H1 (cell line): ENCODE measurements around the gene MRFAP1. TPM values are rescaled to one million over a fixed set of nuclear protein-coding genes. Genes with fewer than 3 reads are reported as not detected.

Experiments
- CTCF ChIA-PET: fragments of 300-600 bp; sonication (Branson Sonifier 250); formaldehyde crosslinking; loops from one replicate; lab custom pipeline; 2021; ENCODE audit not compliant: partially characterized antibody; lab: Charles Lee
- POLR2A ChIA-PET: fragments of 300-600 bp; sonication (Branson Sonifier 250); formaldehyde crosslinking; loops from one replicate; lab custom pipeline; 2021; ENCODE audit warnings: inconsistent platforms; ENCODE audit not compliant: partially characterized antibody; lab: Charles Lee
- DNase-seq, 2 experiments: peaks; one replicate each; pipeline versions ENCODE4 v3.0.0 to v3.0.0-alpha.2; 2010 to 2022; ENCODE audit warnings: low spot score in 2 of 2, low read depth in 1 of 2, mixed read lengths in 1 of 2
- FAIRE-seq: peaks from 2 replicates; lab custom pipeline; 2011; peaks lifted over from hg19 to GRCh38; lab: Jason Lieb, UNC
- H2AFZ ChIP-seq: 2 replicates; pipeline ENCODE4 v1.8.1; 2012; ENCODE audit warnings: low read length, inconsistent platforms
- H2AK5ac ChIP-seq: 2 replicates; pipeline ENCODE4 v1.6.1; 2013; ENCODE audit warnings: low read depth, low read length
- H2BK120ac ChIP-seq: replicated peaks from 2 replicates; pipeline ENCODE3; 2013; ENCODE audit warnings: low read depth, low read length, inconsistent platforms
- H2BK12ac ChIP-seq: 2 replicates; pipeline ENCODE4 v1.6.1; 2013; ENCODE audit warnings: low read depth, low read length
- H2BK15ac ChIP-seq: 2 replicates; pipeline ENCODE4 v1.6.1; 2013; ENCODE audit warnings: low read length
- H2BK20ac ChIP-seq: 2 replicates; pipeline ENCODE4 v1.6.1; 2013; ENCODE audit warnings: low read length
- H2BK5ac ChIP-seq: 2 replicates; pipeline ENCODE4 v1.6.1; 2013; ENCODE audit warnings: low read depth, low read length
- H3K14ac ChIP-seq: 2 replicates; pipeline ENCODE4 v1.6.1; 2013; ENCODE audit warnings: inconsistent platforms; ENCODE audit not compliant: insufficient read length
- H3K18ac ChIP-seq: 2 replicates; pipeline ENCODE4 v1.6.1; 2013; ENCODE audit warnings: low read length; ENCODE audit errors: extremely low read depth
- H3K23ac ChIP-seq: 2 replicates; pipeline ENCODE4 v1.6.1; 2013; ENCODE audit warnings: inconsistent platforms; ENCODE audit not compliant: insufficient read length
- H3K23me2 ChIP-seq: 2 replicates; pipeline ENCODE4 v1.6.1; 2013; ENCODE audit warnings: low read depth, low read length
- H3K27ac ChIP-seq: 2 replicates; pipeline ENCODE4 v1.6.1; 2011; ENCODE audit warnings: low read depth, low read length, inconsistent platforms
- H3K27me3 ChIP-seq, 4 experiments: replicated peaks in 1 of 4; 1 replicate in 1 of 4; 2 replicates in 3 of 4; pipeline versions ENCODE4 v1.6.1 to v1.8.1; 2011 to 2013; ENCODE audit warnings: low read length in 3 of 4, mild to moderate bottlenecking in 3 of 4, inconsistent platforms in 2 of 4, mixed read lengths in 2 of 4, moderate library complexity in 1 of 4; ENCODE audit not compliant: control insufficient read depth in 3 of 4, insufficient read depth in 3 of 4; ENCODE audit errors: extremely low read depth in 1 of 4
- H3K36me3 ChIP-seq, 4 experiments: 2 replicates each; pipeline versions ENCODE4 v1.6.1 to v1.8.1; 2011 to 2013; ENCODE audit warnings: mild to moderate bottlenecking in 4 of 4, low read length in 3 of 4, moderate library complexity in 2 of 4, control low read depth in 1 of 4, inconsistent platforms in 1 of 4; ENCODE audit not compliant: insufficient read depth in 4 of 4, control insufficient read depth in 2 of 4
- H3K4ac ChIP-seq: replicated peaks from 2 replicates; pipeline ENCODE3; 2013; ENCODE audit warnings: low read length, low read depth, mixed read lengths, inconsistent platforms; ENCODE audit not compliant: insufficient read length
- H3K4me1 ChIP-seq, 4 experiments: replicated peaks in 1 of 4; 1 replicate in 1 of 4; 2 replicates in 3 of 4; pipeline versions ENCODE4 v1.6.1 to v1.8.1; 2011 to 2013; ENCODE audit warnings: low read length in 3 of 4, inconsistent platforms in 2 of 4, mixed read lengths in 1 of 4; ENCODE audit not compliant: insufficient read depth in 4 of 4, control insufficient read depth in 3 of 4
- H3K4me2 ChIP-seq, 2 experiments: 2 replicates each; pipeline versions ENCODE4 v1.6.1 to v1.8.1; 2011 to 2013; ENCODE audit warnings: low read depth in 2 of 2, low read length in 2 of 2, control low read depth in 1 of 2, inconsistent platforms in 1 of 2, mild to moderate bottlenecking in 1 of 2; ENCODE audit not compliant: insufficient read depth in 1 of 2
- H3K4me3 ChIP-seq, 4 experiments: fragments of 200-600, 300-600 bp in 1 of 4; sonication (generic), shearing (Covaris generic), sonication (Bioruptor Twin) in 1 of 4; 2 replicates each; pipeline versions ENCODE4 v1.5.1 to v1.8.1; 2011 to 2016; ENCODE audit warnings: low read length in 4 of 4, low read depth in 3 of 4, control low read depth in 2 of 4, inconsistent platforms in 2 of 4, mild to moderate bottlenecking in 2 of 4, mixed read lengths in 1 of 4, moderate library complexity in 1 of 4; ENCODE audit not compliant: insufficient read depth in 2 of 4; ENCODE audit errors: extremely low read depth in 1 of 4
- H3K56ac ChIP-seq: replicated peaks from 2 replicates; pipeline ENCODE3; 2013; ENCODE audit warnings: low read depth, mild to moderate bottlenecking, mixed read lengths, low read length, inconsistent platforms; ENCODE audit not compliant: insufficient read length
- H3K79me1 ChIP-seq: 2 replicates; pipeline ENCODE4 v1.6.1; 2013; ENCODE audit warnings: low read depth, low read length, control low read depth
- H3K79me2 ChIP-seq, 2 experiments: 2 replicates each; pipeline versions ENCODE4 v1.6.1 to v1.8.1; 2012 to 2013; ENCODE audit warnings: low read length in 2 of 2, mild to moderate bottlenecking in 2 of 2, inconsistent platforms in 1 of 2; ENCODE audit not compliant: insufficient read depth in 2 of 2, control insufficient read depth in 1 of 2
- H3K9ac ChIP-seq, 4 experiments: replicated peaks in 1 of 4; 1 replicate in 1 of 4; 2 replicates in 3 of 4; pipeline versions ENCODE4 v1.6.1 to v1.8.1; 2011 to 2013; ENCODE audit warnings: low read depth in 3 of 4, low read length in 3 of 4, control low read depth in 2 of 4, mild to moderate bottlenecking in 2 of 4, moderate library complexity in 2 of 4, inconsistent platforms in 1 of 4; ENCODE audit errors: extremely low read depth in 1 of 4
- H3K9me3 ChIP-seq, 2 experiments: 2 replicates each; pipeline versions ENCODE4 v1.6.1 to v1.8.1; 2012 to 2013; ENCODE audit warnings: mild to moderate bottlenecking in 2 of 2, moderate library complexity in 2 of 2, control low read depth in 1 of 2, inconsistent platforms in 1 of 2, low read depth in 1 of 2, low read length in 1 of 2, mixed read lengths in 1 of 2; ENCODE audit not compliant: insufficient read depth in 2 of 2
- H4K20me1 ChIP-seq, 2 experiments: replicated peaks in 1 of 2; 2 replicates each; pipeline versions ENCODE3 to v1.8.1; 2011 to 2013; ENCODE audit warnings: inconsistent platforms in 2 of 2, low read length in 2 of 2, mild to moderate bottlenecking in 1 of 2; ENCODE audit not compliant: insufficient read depth in 2 of 2, control insufficient read depth in 1 of 2
- H4K5ac ChIP-seq: 2 replicates; pipeline ENCODE4 v1.6.1; 2013; ENCODE audit warnings: low read length, low read depth, mixed read lengths, inconsistent platforms; ENCODE audit not compliant: insufficient read length
- H4K8ac ChIP-seq: 2 replicates; pipeline ENCODE4 v1.8.0; 2013; ENCODE audit warnings: mild to moderate bottlenecking, moderate library complexity, low read length, inconsistent platforms; ENCODE audit not compliant: insufficient read depth; ENCODE audit errors: extremely low read depth
- H4K91ac ChIP-seq: replicated peaks from 2 replicates; pipeline ENCODE3; 2013; ENCODE audit warnings: low read length, mixed read lengths, inconsistent platforms; ENCODE audit not compliant: insufficient read length
- BACH1 ChIP-seq: IDR thresholded peaks from 2 replicates; pipeline ENCODE4 v1.6.1; 2012; ENCODE audit warnings: low read length, improper control_type of control experiment
- BCL11A ChIP-seq, 2 experiments: IDR thresholded peaks; one replicate each; pipeline ENCODE4 v1.6.1; 2011; ENCODE audit warnings: low read depth in 2 of 2, low read length in 2 of 2, mild to moderate bottlenecking in 2 of 2
- EP300 ChIP-seq, 2 experiments: IDR thresholded peaks; 1 replicate in 1 of 2; 2 replicates in 1 of 2; pipeline ENCODE4 v1.6.1; 2011 to 2012; ENCODE audit warnings: low read depth in 2 of 2, low read length in 2 of 2, mild to moderate bottlenecking in 2 of 2, borderline replicate concordance in 1 of 2, inconsistent platforms in 1 of 2, moderate library complexity in 1 of 2
- EZH2 ChIP-seq: fragments of 200-600 bp; sonication (generic); IDR thresholded peaks from 2 replicates; pipeline ENCODE4 v1.7.1; 2012; ENCODE audit warnings: low read depth, mild to moderate bottlenecking, moderate library complexity, low read length, inconsistent platforms; ENCODE audit not compliant: severe bottlenecking
- FOSL1 ChIP-seq: IDR thresholded peaks from 2 replicates; pipeline ENCODE4 v1.6.1; 2011; ENCODE audit warnings: mild to moderate bottlenecking, low read depth, low read length, moderate library complexity; ENCODE audit not compliant: insufficient read depth
- RFX5 ChIP-seq: IDR thresholded peaks from 2 replicates; pipeline ENCODE4 v1.6.1; 2011; ENCODE audit warnings: low read depth, low read length, improper control_type of control experiment, borderline replicate concordance
- SP4 ChIP-seq: IDR thresholded peaks from 2 replicates; pipeline ENCODE4 v1.6.1; 2012; ENCODE audit warnings: low read length, inconsistent platforms
- SRF ChIP-seq: IDR thresholded peaks from 2 replicates; pipeline ENCODE4 v1.6.1; 2011; ENCODE audit warnings: mild to moderate bottlenecking, low read depth, low read length, moderate library complexity
- YY1 ChIP-seq: IDR thresholded peaks from 2 replicates; pipeline ENCODE4 v1.6.1; 2011; ENCODE audit warnings: low read depth, mild to moderate bottlenecking, low read length
- WGBS, 2 experiments: shearing (Covaris generic) in 1 of 2; methylation state at CpG; one replicate each; pipeline versions ENCODE4 v1.1.6 to v1.1.7; 2013 to 2015; ENCODE audit warnings: low lambda C conversion rate in 2 of 2, mixed read lengths in 2 of 2, inconsistent platforms in 1 of 2, low coverage in 1 of 2, missing lambda C conversion rate in 1 of 2; ENCODE audit not compliant: insufficient replicate concordance in 2 of 2, insufficient coverage in 1 of 2, insufficient read length in 1 of 2; ENCODE audit errors: extremely low coverage in 1 of 2, missing lambda C conversion rate in 1 of 2; 5-methylcytosine and 5-hydroxymethylcytosine counted together
- polyA plus RNA-seq, 7 experiments: library from polyadenylated mRNA; depleted of rRNA in 3 of 7; stranded (reverse) in 5 of 7; unstranded in 2 of 7; fragments of >200 nt in 5 of 7; fragments of 200-250 nt in 2 of 7; gene quantifications; 1 replicate in 5 of 7; 2 replicates in 1 of 7; 4 replicates in 1 of 7; pipeline versions ENCODE4 v1.2.1 to v1.2.3, GENCODE V29; 2011 to 2013; ENCODE audit warnings: missing spikeins in 2 of 7, mixed read lengths in 2 of 7
- total RNA-seq: library from RNA; stranded (reverse); fragmentation: NEBNext Ultra II Directional; extraction: Animal tissue kit (Norgen Biotek cat#: 25700); gene quantifications from 2 replicates; pipeline ENCODE4 v1.2.1, GENCODE V29; 2021

MRFAP1 gene
- total and polyA plus RNA-seq, 2 of the 8 experiments (the other 6 are each of a cell fraction or from before 2014, with no cell fraction given) = 108 to 307 TPM

DNA sequence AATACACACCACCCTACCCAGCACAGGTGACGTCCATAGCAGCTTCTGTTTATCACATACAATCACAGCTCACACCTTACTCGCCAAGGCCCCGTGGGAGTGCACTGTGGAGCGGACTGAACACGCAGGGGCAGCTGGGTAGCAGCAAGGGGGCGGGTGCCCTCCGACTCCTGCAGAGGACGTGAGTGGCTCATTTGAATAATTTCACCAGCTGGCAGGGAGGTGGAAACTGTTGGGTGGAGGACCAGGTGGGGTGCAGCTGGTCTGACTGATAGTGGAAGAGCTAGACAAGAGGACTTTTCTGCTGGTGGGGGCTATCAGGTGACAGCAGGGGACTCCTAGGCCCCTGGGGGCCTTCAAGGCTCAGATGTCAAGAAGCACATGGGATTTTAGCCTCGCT lies 49.2 kb upstream of the MRFAP1 start:
- Histone ChIP-seq H4K5ac (no peak overlapping the region), H3K9me3 (no peaks in the 10 kb centered on the region), H3K23ac (no peak overlapping the region), H2AFZ (no peak overlapping the region), H3K4ac (no peak overlapping the region), H3K36me3 (no peaks in the 10 kb centered on the region), H4K20me1 (peaks cover 0 to 4% of the 10 kb centered on the region in 2 experiments), H2BK20ac (no peak overlapping the region), H3K18ac (no peak overlapping the region), H3K79me2 (no peaks in the 10 kb centered on the region), H4K91ac (no peak overlapping the region), H3K27me3 (no peaks in the 10 kb centered on the region), H2BK120ac (no peak overlapping the region), H3K27ac (no peak overlapping the region), H2BK5ac (no peak overlapping the region), H3K23me2 (no peaks in the 10 kb centered on the region), H3K9ac (no peak overlapping the region), H3K14ac (no peak overlapping the region), H4K8ac (no peak overlapping the region), H3K56ac (no peak overlapping the region), H2AK5ac (no peak overlapping the region), H3K4me3 (no peak overlapping the region), H2BK12ac (no peak overlapping the region), H2BK15ac (no peak overlapping the region), H3K4me2 (no peak overlapping the region), H3K79me1 (no peaks in the 10 kb centered on the region), H3K4me1 (no peaks in the 10 kb centered on the region; a peak in 3 of 7 replicates)
- no peak for DNase-seq
- POLR2A ChIA-PET = interaction anchor here (0.6 to 1.1 kb wide), 2 partner anchors 82 to 528 kb away, joined by 3 read pairs; no protein-coding TSS in a partner anchor
- FAIRE-seq = no peak
- WGBS, 2 experiments = 98% methylated on average over 9 of the region's 9 CpGs; no CpG with 5 or more reads in 1 of the 2 experiments
- CTCF ChIA-PET = interaction anchor here (1.3 to 2.5 kb wide), 3 partner anchors 17 kb away, joined by 5 to 10 read pairs (median 8); partner anchors contain the start of gene MAN2B2
- TF ChIP-seq SRF (no peak), YY1 (no peak), FOSL1 (no peak), EZH2 (no peak), SP4 (no peak), RFX5 (no peak), EP300 (IDR thresholded peaks at IDR 0.05; ENCODE audit: borderline replicate concordance in 1 of 2, low read depth in 2 of 2, low read length in 2 of 2) (no peak), BCL11A (IDR thresholded peaks at IDR 0.05; ENCODE audit: low read depth in 2 of 2, low read length in 2 of 2) (no peak), BACH1 (no peak)
